ENCODE data around the gene PHB1.
A peak's percentile ranks its signal among the peaks of the same experiment; 100 is the strongest.
"Not testable (repeated sequence)": the region's sequence is repeated elsewhere in the genome, so short reads cannot be mapped to it uniquely, and the experiment has no call there.

Gene PHB1

GRCh38 chr17:49434821-49435670, 20.4 kb upstream of the PHB1 start:
- FAIRE-seq = peak; percentile 79
- peak; percentile 70 for DNase-seq (ENCODE audit: insufficient read length, low spot score)
- TF ChIP-seq POU2F2 (IDR thresholded peaks at IDR 0.05; ENCODE audit: low read depth, low read length) = no peak
- TF ChIP-seq PAX5 (IDR thresholded peaks at IDR 0.05; ENCODE audit: insufficient read depth, low read length, severe bottlenecking) = no peak
- TF ChIP-seq TAF1 (IDR thresholded peaks at IDR 0.05; ENCODE audit: low read depth, low read length) = no peak
- no peak for TF ChIP-seq POLR2A (IDR thresholded peaks at IDR 0.05; ENCODE audit: low read depth, low read length)
- no peak for TF ChIP-seq SPI1 (IDR thresholded peaks at IDR 0.05; ENCODE audit: low read depth, low read length)
- no peak for TF ChIP-seq POLR2AphosphoS5 (IDR thresholded peaks at IDR 0.05; ENCODE audit: low read depth, low read length)

DNA sequence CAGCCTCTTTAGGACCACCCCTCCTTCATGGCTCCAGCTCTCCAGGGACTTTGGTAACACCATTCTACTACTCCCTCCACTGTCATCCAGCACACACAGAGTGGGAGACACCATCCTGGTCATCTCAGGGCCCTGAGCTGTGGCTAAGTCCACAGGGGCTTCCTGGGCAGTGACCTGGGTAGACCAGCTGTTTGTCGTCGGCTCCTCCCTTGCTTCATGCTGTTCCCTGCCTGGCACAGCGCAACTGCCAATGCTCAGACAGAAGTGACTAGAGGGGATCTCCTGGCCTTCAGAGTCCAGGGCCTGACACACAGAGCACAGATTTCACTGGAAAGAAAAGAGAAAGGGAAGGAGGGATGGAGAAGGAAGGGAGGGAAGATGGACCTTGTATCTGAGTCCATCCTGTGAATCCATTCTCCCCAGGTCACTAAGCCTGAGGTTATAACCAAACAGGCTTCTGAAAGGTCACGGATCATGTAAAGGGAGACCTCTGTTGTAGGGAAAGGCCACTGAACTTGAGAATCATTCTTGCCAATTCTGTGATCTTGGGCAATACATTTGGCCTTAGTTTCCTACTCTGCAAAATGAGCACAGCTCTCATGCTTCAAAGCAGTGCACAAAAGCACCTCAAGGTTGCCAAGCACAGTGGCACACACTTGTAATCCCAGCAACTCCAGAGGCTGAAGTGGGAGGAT, 18.5 kb upstream of the PHB1 start:
- DNase-seq (ENCODE audit: insufficient read length, low spot score) (no peak), FAIRE-seq (no peak)
- TF ChIP-seq POU2F2 (IDR thresholded peaks at IDR 0.05; ENCODE audit: low read depth, low read length) = no peak
- no peak for TF ChIP-seq SPI1 (IDR thresholded peaks at IDR 0.05; ENCODE audit: low read depth, low read length)
- TF ChIP-seq PAX5 (IDR thresholded peaks at IDR 0.05; ENCODE audit: insufficient read depth, low read length, severe bottlenecking) = no peak
- no peak for TF ChIP-seq POLR2A (IDR thresholded peaks at IDR 0.05; ENCODE audit: low read depth, low read length)
- TF ChIP-seq TAF1 (IDR thresholded peaks at IDR 0.05; ENCODE audit: low read depth, low read length) = no peak
- TF ChIP-seq POLR2AphosphoS5 (IDR thresholded peaks at IDR 0.05; ENCODE audit: low read depth, low read length) = no peak

GRCh38 chr17:49431743-49432142, 17.1 kb upstream of the PHB1 start:
- FAIRE-seq (no peak), DNase-seq (ENCODE audit: insufficient read length, low spot score) (no peak)
- TF ChIP-seq POLR2A (IDR thresholded peaks at IDR 0.05; ENCODE audit: low read depth, low read length) = no peak
- no peak for TF ChIP-seq POU2F2 (IDR thresholded peaks at IDR 0.05; ENCODE audit: low read depth, low read length)
- no peak for TF ChIP-seq TAF1 (IDR thresholded peaks at IDR 0.05; ENCODE audit: low read depth, low read length)
- no peak for TF ChIP-seq PAX5 (IDR thresholded peaks at IDR 0.05; ENCODE audit: insufficient read depth, low read length, severe bottlenecking)
- TF ChIP-seq POLR2AphosphoS5 (IDR thresholded peaks at IDR 0.05; ENCODE audit: low read depth, low read length) = no peak
- TF ChIP-seq SPI1 (IDR thresholded peaks at IDR 0.05; ENCODE audit: low read depth, low read length) = no peak

- TF ChIP-seq TAF1 (IDR thresholded peaks at IDR 0.05; ENCODE audit: low read depth, low read length) = no peak
- TF ChIP-seq POLR2AphosphoS5 (IDR thresholded peaks at IDR 0.05; ENCODE audit: low read depth, low read length) = no peak
- no peak for TF ChIP-seq POU2F2 (IDR thresholded peaks at IDR 0.05; ENCODE audit: low read depth, low read length)
- no peak for TF ChIP-seq POLR2A (IDR thresholded peaks at IDR 0.05; ENCODE audit: low read depth, low read length)
- TF ChIP-seq PAX5 (IDR thresholded peaks at IDR 0.05; ENCODE audit: insufficient read depth, low read length, severe bottlenecking) = no peak
- TF ChIP-seq SPI1 (IDR thresholded peaks at IDR 0.05; ENCODE audit: low read depth, low read length) = no peak
- DNase-seq (ENCODE audit: insufficient read length, low spot score) (no peak), FAIRE-seq (no peak)
These were observed 10.3 kb upstream of the PHB1 start for GRCh38 chr17:49425004-49425286.

GRCh38 chr17:49424276-49425003, 9.8 kb upstream of the PHB1 start:
- not testable (repeated sequence) for DNase-seq (ENCODE audit: insufficient read length, low spot score)
- peak; percentile 9 for FAIRE-seq

GRCh38 chr17:49422714-49423113, 8.0 kb upstream of the PHB1 start:
- FAIRE-seq = no peak
- DNase-seq (ENCODE audit: insufficient read length, low spot score) = no peak

GRCh38 chr17:49419761-49420160, 5.1 kb upstream of the PHB1 start:
- FAIRE-seq; DNase-seq (ENCODE audit: insufficient read length, low spot score): not testable (repeated sequence)

More at GRCh38 chr17:49422714-49423113, 8.0 kb upstream of the PHB1 start:
- no peak for TF ChIP-seq SPI1 (IDR thresholded peaks at IDR 0.05; ENCODE audit: low read depth, low read length)
- TF ChIP-seq POLR2A (IDR thresholded peaks at IDR 0.05; ENCODE audit: low read depth, low read length) = no peak
- TF ChIP-seq PAX5 (IDR thresholded peaks at IDR 0.05; ENCODE audit: insufficient read depth, low read length, severe bottlenecking) = no peak
- TF ChIP-seq TAF1 (IDR thresholded peaks at IDR 0.05; ENCODE audit: low read depth, low read length) = no peak
- no peak for TF ChIP-seq POLR2AphosphoS5 (IDR thresholded peaks at IDR 0.05; ENCODE audit: low read depth, low read length)
- TF ChIP-seq POU2F2 (IDR thresholded peaks at IDR 0.05; ENCODE audit: low read depth, low read length) = no peak

DNA sequence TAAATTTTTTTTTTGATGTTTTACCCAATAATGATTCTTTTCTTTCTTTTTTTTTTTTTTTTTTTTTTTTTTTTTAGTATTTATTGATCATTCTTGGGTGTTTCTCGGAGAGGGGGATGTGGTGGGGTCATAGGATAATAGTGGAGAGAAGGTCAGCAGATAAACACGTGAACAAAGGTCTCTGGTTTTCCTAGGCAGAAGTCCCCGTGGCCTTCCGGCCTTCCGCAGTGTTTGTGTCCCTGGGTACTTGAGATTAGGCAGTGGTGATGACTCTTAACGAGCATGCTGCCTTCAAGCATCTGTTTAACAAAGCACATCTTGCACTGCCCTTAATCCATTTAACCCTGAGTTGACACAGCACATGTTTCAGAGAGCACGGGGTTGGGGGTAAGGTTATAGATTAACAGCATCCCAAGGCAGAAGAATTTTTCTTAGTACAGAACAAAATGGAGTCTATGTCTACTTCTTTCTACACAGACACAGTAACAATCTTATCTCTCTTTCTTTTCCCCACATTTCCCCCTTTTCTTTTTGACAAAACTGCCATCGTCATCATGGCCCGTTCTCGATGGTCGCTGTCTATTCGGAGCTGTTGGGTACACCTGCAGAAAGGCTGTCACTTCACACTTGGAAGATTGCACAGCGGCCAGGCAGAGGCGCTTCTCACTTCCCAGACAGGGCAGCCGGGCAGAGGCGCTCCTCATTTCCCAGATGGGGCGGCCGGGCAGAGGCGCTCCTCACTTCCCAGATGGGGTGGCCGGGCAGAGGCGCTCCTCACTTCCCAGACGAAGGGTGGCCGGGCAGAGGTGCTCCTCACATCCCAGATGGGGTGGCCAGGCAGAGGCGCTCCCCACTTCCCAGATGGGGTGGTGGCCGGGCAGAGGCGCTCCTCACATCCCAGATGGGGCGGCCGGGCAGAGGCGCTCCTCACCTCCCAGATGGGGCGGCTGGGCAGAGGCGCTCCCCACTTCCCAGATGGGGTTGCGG, 4.4 kb upstream of the PHB1 start:
- DNase-seq (ENCODE audit: insufficient read length, low spot score); FAIRE-seq: not testable (repeated sequence)

GRCh38 chr17:49414271-49414621, 436 bp downstream of the PHB1 start:
- FAIRE-seq (no peak), DNase-seq (ENCODE audit: insufficient read length, low spot score) (no peak)
- TF ChIP-seq PAX5 (IDR thresholded peaks at IDR 0.05; ENCODE audit: insufficient read depth, low read length, severe bottlenecking) (no peak), SPI1 (IDR thresholded peaks at IDR 0.05; ENCODE audit: low read depth, low read length) (no peak), POLR2AphosphoS5 (IDR thresholded peaks at IDR 0.05; ENCODE audit: low read depth, low read length) (no peak)
